H1 (cell line): ENCODE data around the gene PPOX. TPM values are rescaled to one million over a fixed set of nuclear protein-coding genes. Genes with fewer than 3 reads are reported as not detected.

ENCODE experiments used
- CTCF ChIA-PET: fragments of 300-600 bp; sonication (Branson Sonifier 250); formaldehyde crosslinking; loops from one replicate; lab custom pipeline; 2021; ENCODE audit not compliant: partially characterized antibody; lab: Charles Lee
- POLR2A ChIA-PET: fragments of 300-600 bp; sonication (Branson Sonifier 250); formaldehyde crosslinking; loops from one replicate; lab custom pipeline; 2021; ENCODE audit warnings: inconsistent platforms; ENCODE audit not compliant: partially characterized antibody; lab: Charles Lee
- DNase-seq, 2 experiments: peaks; one replicate each; pipeline versions ENCODE4 v3.0.0 to v3.0.0-alpha.2; 2010 to 2022; ENCODE audit warnings: low spot score in 2 of 2, low read depth in 1 of 2, mixed read lengths in 1 of 2
- FAIRE-seq: peaks from 2 replicates; lab custom pipeline; 2011; peaks lifted over from hg19 to GRCh38; lab: Jason Lieb, UNC
- H2AFZ ChIP-seq: 2 replicates; pipeline ENCODE4 v1.8.1; 2012; ENCODE audit warnings: low read length, inconsistent platforms
- H2AK5ac ChIP-seq: 2 replicates; pipeline ENCODE4 v1.6.1; 2013; ENCODE audit warnings: low read depth, low read length
- H2BK120ac ChIP-seq: replicated peaks from 2 replicates; pipeline ENCODE3; 2013; ENCODE audit warnings: low read depth, low read length, inconsistent platforms
- H2BK12ac ChIP-seq: 2 replicates; pipeline ENCODE4 v1.6.1; 2013; ENCODE audit warnings: low read depth, low read length
- H2BK15ac ChIP-seq: 2 replicates; pipeline ENCODE4 v1.6.1; 2013; ENCODE audit warnings: low read length
- H2BK20ac ChIP-seq: 2 replicates; pipeline ENCODE4 v1.6.1; 2013; ENCODE audit warnings: low read length
- H2BK5ac ChIP-seq: 2 replicates; pipeline ENCODE4 v1.6.1; 2013; ENCODE audit warnings: low read depth, low read length
- H3K14ac ChIP-seq: 2 replicates; pipeline ENCODE4 v1.6.1; 2013; ENCODE audit warnings: inconsistent platforms; ENCODE audit not compliant: insufficient read length
- H3K18ac ChIP-seq: 2 replicates; pipeline ENCODE4 v1.6.1; 2013; ENCODE audit warnings: low read length; ENCODE audit errors: extremely low read depth
- H3K23ac ChIP-seq: 2 replicates; pipeline ENCODE4 v1.6.1; 2013; ENCODE audit warnings: inconsistent platforms; ENCODE audit not compliant: insufficient read length
- H3K23me2 ChIP-seq: 2 replicates; pipeline ENCODE4 v1.6.1; 2013; ENCODE audit warnings: low read depth, low read length
- H3K27ac ChIP-seq: 2 replicates; pipeline ENCODE4 v1.6.1; 2011; ENCODE audit warnings: low read depth, low read length, inconsistent platforms
- H3K27me3 ChIP-seq, 4 experiments: replicated peaks in 1 of 4; 1 replicate in 1 of 4; 2 replicates in 3 of 4; pipeline versions ENCODE4 v1.6.1 to v1.8.1; 2011 to 2013; ENCODE audit warnings: low read length in 3 of 4, mild to moderate bottlenecking in 3 of 4, inconsistent platforms in 2 of 4, mixed read lengths in 2 of 4, moderate library complexity in 1 of 4; ENCODE audit not compliant: control insufficient read depth in 3 of 4, insufficient read depth in 3 of 4; ENCODE audit errors: extremely low read depth in 1 of 4
- H3K36me3 ChIP-seq, 4 experiments: 2 replicates each; pipeline versions ENCODE4 v1.6.1 to v1.8.1; 2011 to 2013; ENCODE audit warnings: mild to moderate bottlenecking in 4 of 4, low read length in 3 of 4, moderate library complexity in 2 of 4, control low read depth in 1 of 4, inconsistent platforms in 1 of 4; ENCODE audit not compliant: insufficient read depth in 4 of 4, control insufficient read depth in 2 of 4
- H3K4ac ChIP-seq: replicated peaks from 2 replicates; pipeline ENCODE3; 2013; ENCODE audit warnings: low read length, low read depth, mixed read lengths, inconsistent platforms; ENCODE audit not compliant: insufficient read length
- H3K4me1 ChIP-seq, 4 experiments: replicated peaks in 1 of 4; 1 replicate in 1 of 4; 2 replicates in 3 of 4; pipeline versions ENCODE4 v1.6.1 to v1.8.1; 2011 to 2013; ENCODE audit warnings: low read length in 3 of 4, inconsistent platforms in 2 of 4, mixed read lengths in 1 of 4; ENCODE audit not compliant: insufficient read depth in 4 of 4, control insufficient read depth in 3 of 4
- H3K4me2 ChIP-seq, 2 experiments: 2 replicates each; pipeline versions ENCODE4 v1.6.1 to v1.8.1; 2011 to 2013; ENCODE audit warnings: low read depth in 2 of 2, low read length in 2 of 2, control low read depth in 1 of 2, inconsistent platforms in 1 of 2, mild to moderate bottlenecking in 1 of 2; ENCODE audit not compliant: insufficient read depth in 1 of 2
- H3K4me3 ChIP-seq, 4 experiments: fragments of 200-600, 300-600 bp in 1 of 4; sonication (generic), shearing (Covaris generic), sonication (Bioruptor Twin) in 1 of 4; 2 replicates each; pipeline versions ENCODE4 v1.5.1 to v1.8.1; 2011 to 2016; ENCODE audit warnings: low read length in 4 of 4, low read depth in 3 of 4, control low read depth in 2 of 4, inconsistent platforms in 2 of 4, mild to moderate bottlenecking in 2 of 4, mixed read lengths in 1 of 4, moderate library complexity in 1 of 4; ENCODE audit not compliant: insufficient read depth in 2 of 4; ENCODE audit errors: extremely low read depth in 1 of 4
- H3K56ac ChIP-seq: replicated peaks from 2 replicates; pipeline ENCODE3; 2013; ENCODE audit warnings: low read depth, mild to moderate bottlenecking, mixed read lengths, low read length, inconsistent platforms; ENCODE audit not compliant: insufficient read length
- H3K79me1 ChIP-seq: 2 replicates; pipeline ENCODE4 v1.6.1; 2013; ENCODE audit warnings: low read depth, low read length, control low read depth
- H3K79me2 ChIP-seq, 2 experiments: 2 replicates each; pipeline versions ENCODE4 v1.6.1 to v1.8.1; 2012 to 2013; ENCODE audit warnings: low read length in 2 of 2, mild to moderate bottlenecking in 2 of 2, inconsistent platforms in 1 of 2; ENCODE audit not compliant: insufficient read depth in 2 of 2, control insufficient read depth in 1 of 2
- H3K9ac ChIP-seq, 4 experiments: replicated peaks in 1 of 4; 1 replicate in 1 of 4; 2 replicates in 3 of 4; pipeline versions ENCODE4 v1.6.1 to v1.8.1; 2011 to 2013; ENCODE audit warnings: low read depth in 3 of 4, low read length in 3 of 4, control low read depth in 2 of 4, mild to moderate bottlenecking in 2 of 4, moderate library complexity in 2 of 4, inconsistent platforms in 1 of 4; ENCODE audit errors: extremely low read depth in 1 of 4
- H3K9me3 ChIP-seq, 2 experiments: 2 replicates each; pipeline versions ENCODE4 v1.6.1 to v1.8.1; 2012 to 2013; ENCODE audit warnings: mild to moderate bottlenecking in 2 of 2, moderate library complexity in 2 of 2, control low read depth in 1 of 2, inconsistent platforms in 1 of 2, low read depth in 1 of 2, low read length in 1 of 2, mixed read lengths in 1 of 2; ENCODE audit not compliant: insufficient read depth in 2 of 2
- H4K20me1 ChIP-seq, 2 experiments: replicated peaks in 1 of 2; 2 replicates each; pipeline versions ENCODE3 to v1.8.1; 2011 to 2013; ENCODE audit warnings: inconsistent platforms in 2 of 2, low read length in 2 of 2, mild to moderate bottlenecking in 1 of 2; ENCODE audit not compliant: insufficient read depth in 2 of 2, control insufficient read depth in 1 of 2
- H4K5ac ChIP-seq: 2 replicates; pipeline ENCODE4 v1.6.1; 2013; ENCODE audit warnings: low read length, low read depth, mixed read lengths, inconsistent platforms; ENCODE audit not compliant: insufficient read length
- H4K8ac ChIP-seq: 2 replicates; pipeline ENCODE4 v1.8.0; 2013; ENCODE audit warnings: mild to moderate bottlenecking, moderate library complexity, low read length, inconsistent platforms; ENCODE audit not compliant: insufficient read depth; ENCODE audit errors: extremely low read depth
- H4K91ac ChIP-seq: replicated peaks from 2 replicates; pipeline ENCODE3; 2013; ENCODE audit warnings: low read length, mixed read lengths, inconsistent platforms; ENCODE audit not compliant: insufficient read length
- ASH2L ChIP-seq: fragments of 200-600, 300-600 bp; sonication (generic); IDR thresholded peaks from one replicate; pipeline ENCODE4 v1.7.1; 2017; ENCODE audit warnings: low read length
- KDM5A ChIP-seq: fragments of 200-600 bp; IDR thresholded peaks from 2 replicates; pipeline ENCODE4 v1.7.1; 2012; ENCODE audit warnings: mild to moderate bottlenecking, low read length, inconsistent platforms, mixed read lengths
- RBBP5 ChIP-seq: IDR thresholded peaks from 2 replicates; pipeline ENCODE4 v1.7.1; 2012; ENCODE audit warnings: low read depth, mild to moderate bottlenecking, inconsistent platforms, low read length, moderate library complexity, borderline replicate concordance
- RNF2 ChIP-seq: fragments of 200-900, 300-1000 bp; sonication (generic); IDR thresholded peaks from 2 replicates; pipeline ENCODE4 v1.7.1; 2016; ENCODE audit warnings: borderline replicate concordance, low read depth, mild to moderate bottlenecking, antibody characterized with exemption, low read length; ENCODE audit not compliant: poor library complexity, severe bottlenecking; ENCODE audit errors: missing control alignments
- SIN3A ChIP-seq, 2 experiments: IDR thresholded peaks in 1 of 2; conservative IDR thresholded peaks in 1 of 2; 2 replicates each; pipeline ENCODE4 v1.6.1; 2011 to 2012; ENCODE audit warnings: low read length in 2 of 2, improper control_type of control experiment in 1 of 2, low read depth in 1 of 2, mild to moderate bottlenecking in 1 of 2
- SIX5 ChIP-seq: IDR thresholded peaks from 2 replicates; pipeline ENCODE4 v1.6.1; 2011; ENCODE audit warnings: mild to moderate bottlenecking, low read depth, low read length
- TAF1 ChIP-seq: IDR thresholded peaks from 2 replicates; pipeline ENCODE4 v1.6.1; 2011; ENCODE audit warnings: mild to moderate bottlenecking, low read depth, low read length
- WGBS, 2 experiments: shearing (Covaris generic) in 1 of 2; methylation state at CpG; one replicate each; pipeline versions ENCODE4 v1.1.6 to v1.1.7; 2013 to 2015; ENCODE audit warnings: low lambda C conversion rate in 2 of 2, mixed read lengths in 2 of 2, inconsistent platforms in 1 of 2, low coverage in 1 of 2, missing lambda C conversion rate in 1 of 2; ENCODE audit not compliant: insufficient replicate concordance in 2 of 2, insufficient coverage in 1 of 2, insufficient read length in 1 of 2; ENCODE audit errors: extremely low coverage in 1 of 2, missing lambda C conversion rate in 1 of 2; 5-methylcytosine and 5-hydroxymethylcytosine counted together
- polyA plus RNA-seq, 7 experiments: library from polyadenylated mRNA; depleted of rRNA in 3 of 7; stranded (reverse) in 5 of 7; unstranded in 2 of 7; fragments of >200 nt in 5 of 7; fragments of 200-250 nt in 2 of 7; gene quantifications; 1 replicate in 5 of 7; 2 replicates in 1 of 7; 4 replicates in 1 of 7; pipeline versions ENCODE4 v1.2.1 to v1.2.3, GENCODE V29; 2011 to 2013; ENCODE audit warnings: missing spikeins in 2 of 7, mixed read lengths in 2 of 7
- total RNA-seq: library from RNA; stranded (reverse); fragmentation: NEBNext Ultra II Directional; extraction: Animal tissue kit (Norgen Biotek cat#: 25700); gene quantifications from 2 replicates; pipeline ENCODE4 v1.2.1, GENCODE V29; 2021
- TF ChIP-seq, protein P1 (sequence below): IDR thresholded peaks from 2 replicates; pipeline ENCODE4 v1.6.1; 2011; ENCODE audit warnings: low read depth, mild to moderate bottlenecking, low read length; ENCODE audit not compliant: insufficient read depth
- TF ChIP-seq, protein P2 (sequence below): IDR thresholded peaks from 2 replicates; pipeline ENCODE4 v1.6.1; 2011; ENCODE audit warnings: low read length, improper control_type of control experiment

The PPOX gene
- total and polyA plus RNA-seq, 2 of the 8 experiments (the other 6 are each of a cell fraction or from before 2014, with no cell fraction given), result 39.4 to 40.4 TPM

DNA sequence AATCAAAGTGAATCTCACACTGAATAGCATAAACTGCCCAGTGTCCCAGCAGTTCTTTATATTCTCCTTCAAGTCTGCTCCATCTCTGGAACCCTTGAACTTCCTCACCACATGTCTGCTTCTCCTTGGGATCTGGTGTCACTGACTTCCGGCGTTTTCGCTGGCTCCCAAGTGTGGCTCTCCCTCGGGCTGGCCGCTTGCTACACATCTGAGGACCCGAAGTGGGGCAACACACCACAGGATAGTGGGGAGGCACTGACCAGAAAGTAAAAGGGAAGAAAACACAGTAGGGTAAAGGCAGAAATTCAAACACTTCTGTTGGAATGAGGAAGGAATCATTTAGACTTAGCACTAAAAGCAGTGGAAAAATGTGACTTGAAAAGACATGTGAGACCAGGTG is 43.3 kb upstream of the PPOX start:
- H3K79me2 ChIP-seq, result peaks cover 0 to 32% of the 10 kb centered on the region in 2 experiments; a peak in 2 of 4 replicates
- H4K8ac ChIP-seq, result no peak overlapping the region
- no peak overlapping the region for H2BK15ac ChIP-seq
- H3K4ac ChIP-seq, result no peak overlapping the region
- no peak overlapping the region for H2AK5ac ChIP-seq
- POLR2A ChIA-PET, result no interaction called here
- TF ChIP-seq ASH2L (no peak), TAF1 (no peak), SIN3A (conservative IDR thresholded peaks at IDR 0.05 in 1 of 2, IDR thresholded peaks at IDR 0.05 in 1 of 2; ENCODE audit: low read depth in 1 of 2, low read length in 2 of 2) (no peak), RNF2 (no peak), KDM5A (no peak), RBBP5 (no peak), SIX5 (no peak)
- TF ChIP-seq, protein P1, sequence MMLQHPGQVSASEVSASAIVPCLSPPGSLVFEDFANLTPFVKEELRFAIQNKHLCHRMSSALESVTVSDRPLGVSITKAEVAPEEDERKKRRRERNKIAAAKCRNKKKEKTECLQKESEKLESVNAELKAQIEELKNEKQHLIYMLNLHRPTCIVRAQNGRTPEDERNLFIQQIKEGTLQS, result no peak
- TF ChIP-seq, protein P2, sequence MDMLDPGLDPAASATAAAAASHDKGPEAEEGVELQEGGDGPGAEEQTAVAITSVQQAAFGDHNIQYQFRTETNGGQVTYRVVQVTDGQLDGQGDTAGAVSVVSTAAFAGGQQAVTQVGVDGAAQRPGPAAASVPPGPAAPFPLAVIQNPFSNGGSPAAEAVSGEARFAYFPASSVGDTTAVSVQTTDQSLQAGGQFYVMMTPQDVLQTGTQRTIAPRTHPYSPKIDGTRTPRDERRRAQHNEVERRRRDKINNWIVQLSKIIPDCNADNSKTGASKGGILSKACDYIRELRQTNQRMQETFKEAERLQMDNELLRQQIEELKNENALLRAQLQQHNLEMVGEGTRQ, result no peak
- no peak overlapping the region for H3K4me3 ChIP-seq
- no peak overlapping the region for H2BK5ac ChIP-seq
- H3K36me3 ChIP-seq, result peaks cover 16 to 72% (median 40%) of the 10 kb centered on the region in 4 experiments
- H3K18ac ChIP-seq, result no peak overlapping the region
- FAIRE-seq, result no peak
- no peak overlapping the region for H2AFZ ChIP-seq
- no peak overlapping the region for H2BK12ac ChIP-seq
- no peaks in the 10 kb centered on the region for H3K9me3 ChIP-seq
- no peak overlapping the region for H4K91ac ChIP-seq
- H3K4me1 ChIP-seq, result peaks cover 4 to 10% (median 5%) of the 10 kb centered on the region in 4 experiments; a peak in 6 of 7 replicates
- peaks cover 9% of the 10 kb centered on the region for H3K23me2 ChIP-seq
- no peak overlapping the region for H2BK120ac ChIP-seq
- no peak for DNase-seq
- no peak overlapping the region for H3K9ac ChIP-seq
- H3K4me2 ChIP-seq, result no peak overlapping the region
- peaks cover 7% of the 10 kb centered on the region; the same call in 1 of the 2 replicates for H3K79me1 ChIP-seq
- H3K23ac ChIP-seq, result no peak overlapping the region
- H4K20me1 ChIP-seq, result peaks cover 0 to 16% of the 10 kb centered on the region in 2 experiments
- H4K5ac ChIP-seq, result no peak overlapping the region
- no peak overlapping the region for H3K56ac ChIP-seq
- H2BK20ac ChIP-seq, result no peak overlapping the region
- H3K27me3 ChIP-seq, result no peaks in the 10 kb centered on the region
- CTCF ChIA-PET, result no interaction called here
- 90% methylated on average over 6 of the region's 6 CpGs; no CpG with 5 or more reads in 1 of the 2 experiments for WGBS, 2 experiments
- H3K14ac ChIP-seq, result no peak overlapping the region
- H3K27ac ChIP-seq, result no peak overlapping the region
